ENCODE measurements around the gene CCDC167.
"Not testable (repeated sequence)": the region's sequence is repeated elsewhere in the genome, so short reads cannot be mapped to it uniquely, and the experiment has no call there.

Gene CCDC167

DNA sequence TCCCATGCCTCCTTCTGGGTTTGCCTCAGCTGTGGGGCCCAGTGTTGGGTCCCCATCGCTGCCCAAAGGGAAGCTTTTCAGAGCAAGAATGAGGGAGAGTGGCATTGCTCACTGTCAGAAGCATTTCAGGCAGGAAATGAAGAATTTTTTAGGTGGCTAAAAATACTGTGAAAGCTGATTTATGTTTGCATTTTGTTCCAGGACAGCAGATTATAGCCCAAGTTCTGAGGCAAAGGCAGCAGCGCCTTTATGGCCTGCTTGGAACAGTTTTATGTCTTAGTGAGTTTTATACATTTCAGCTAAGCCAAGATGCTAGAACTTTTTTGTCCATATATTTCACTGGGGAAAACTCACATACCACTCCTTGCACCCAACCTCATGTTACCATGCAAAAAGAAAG is 4.3 kb upstream of the CCDC167 start:
- DNase-seq (ENCODE audit: low read depth): no peak
- H3K4me3 ChIP-seq (replicated peaks; ENCODE audit: low read depth, low read length): no peak overlapping the region
- TF ChIP-seq, protein P1, sequence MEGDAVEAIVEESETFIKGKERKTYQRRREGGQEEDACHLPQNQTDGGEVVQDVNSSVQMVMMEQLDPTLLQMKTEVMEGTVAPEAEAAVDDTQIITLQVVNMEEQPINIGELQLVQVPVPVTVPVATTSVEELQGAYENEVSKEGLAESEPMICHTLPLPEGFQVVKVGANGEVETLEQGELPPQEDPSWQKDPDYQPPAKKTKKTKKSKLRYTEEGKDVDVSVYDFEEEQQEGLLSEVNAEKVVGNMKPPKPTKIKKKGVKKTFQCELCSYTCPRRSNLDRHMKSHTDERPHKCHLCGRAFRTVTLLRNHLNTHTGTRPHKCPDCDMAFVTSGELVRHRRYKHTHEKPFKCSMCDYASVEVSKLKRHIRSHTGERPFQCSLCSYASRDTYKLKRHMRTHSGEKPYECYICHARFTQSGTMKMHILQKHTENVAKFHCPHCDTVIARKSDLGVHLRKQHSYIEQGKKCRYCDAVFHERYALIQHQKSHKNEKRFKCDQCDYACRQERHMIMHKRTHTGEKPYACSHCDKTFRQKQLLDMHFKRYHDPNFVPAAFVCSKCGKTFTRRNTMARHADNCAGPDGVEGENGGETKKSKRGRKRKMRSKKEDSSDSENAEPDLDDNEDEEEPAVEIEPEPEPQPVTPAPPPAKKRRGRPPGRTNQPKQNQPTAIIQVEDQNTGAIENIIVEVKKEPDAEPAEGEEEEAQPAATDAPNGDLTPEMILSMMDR (IDR thresholded peaks at IDR 0.05; ENCODE audit: low read length, missing control alignments): no peak

DNA sequence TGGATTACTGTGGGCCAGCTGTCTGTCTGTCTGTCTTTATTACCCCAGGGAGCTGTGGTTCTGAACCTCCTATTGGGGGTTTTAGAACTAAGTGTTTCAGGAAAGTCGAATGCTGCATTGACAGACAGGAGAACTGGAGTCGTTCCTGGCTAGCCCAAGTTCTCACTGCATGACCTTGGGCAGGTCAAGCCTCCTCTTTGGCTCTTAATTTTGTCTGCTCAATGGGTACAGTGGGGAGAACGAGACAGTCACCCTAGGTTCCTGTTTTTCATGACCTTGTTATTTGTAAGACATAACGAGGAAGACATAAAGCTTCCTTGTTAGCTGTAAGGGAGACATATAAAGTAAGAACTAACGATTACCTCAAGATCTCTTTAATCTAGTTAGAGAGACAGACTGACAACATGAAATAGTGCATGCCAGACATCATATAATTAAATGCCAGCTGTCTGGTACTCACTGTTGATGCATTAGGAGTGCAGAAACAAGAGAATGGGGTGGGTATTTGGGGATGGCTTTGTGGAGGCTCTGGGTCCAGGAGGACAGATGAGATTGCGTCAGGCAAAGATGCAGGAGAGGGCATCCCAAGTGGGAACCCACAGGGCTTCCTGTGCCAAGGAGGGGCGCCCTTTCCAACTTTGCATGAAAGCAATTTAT is 3.7 kb upstream of the CCDC167 start:
- TF ChIP-seq, protein P1 (IDR thresholded peaks at IDR 0.05; ENCODE audit: low read length, missing control alignments): no peak
- no peak for DNase-seq (ENCODE audit: low read depth)
- H3K4me3 ChIP-seq (replicated peaks; ENCODE audit: low read depth, low read length): no peak overlapping the region

DNA sequence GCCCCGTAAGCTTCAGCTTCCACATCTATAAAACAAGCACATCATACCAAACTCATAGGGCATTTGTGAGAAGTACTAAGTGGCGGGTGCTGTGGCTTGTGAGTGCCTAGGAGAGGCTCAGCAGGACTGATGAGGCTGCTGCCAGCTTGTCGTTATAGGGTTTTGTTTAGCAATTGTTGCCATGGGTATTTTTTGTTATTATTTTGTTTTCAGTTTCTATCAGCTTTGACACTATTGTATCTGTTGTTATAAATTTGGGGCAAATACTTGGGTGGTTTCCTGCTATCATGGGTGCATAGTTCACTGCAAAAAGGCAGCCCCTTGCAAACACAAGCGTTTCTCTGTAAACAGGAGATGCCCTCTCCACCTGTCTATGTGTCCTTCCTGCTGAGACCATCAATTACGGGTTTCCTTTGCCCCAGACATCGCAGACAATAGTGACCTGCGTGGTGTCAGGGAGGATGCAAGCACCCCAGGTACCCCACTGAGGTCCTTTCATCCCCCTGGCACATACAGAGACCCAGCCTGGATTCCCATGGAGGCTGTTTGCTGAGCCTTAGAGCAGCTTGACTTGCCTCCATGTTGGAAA is 3.1 kb upstream of the CCDC167 start:
- no peak for DNase-seq (ENCODE audit: low read depth)
- H3K4me3 ChIP-seq (replicated peaks; ENCODE audit: low read depth, low read length): no peak overlapping the region
- TF ChIP-seq, protein P1 (IDR thresholded peaks at IDR 0.05; ENCODE audit: low read length, missing control alignments): no peak

DNA sequence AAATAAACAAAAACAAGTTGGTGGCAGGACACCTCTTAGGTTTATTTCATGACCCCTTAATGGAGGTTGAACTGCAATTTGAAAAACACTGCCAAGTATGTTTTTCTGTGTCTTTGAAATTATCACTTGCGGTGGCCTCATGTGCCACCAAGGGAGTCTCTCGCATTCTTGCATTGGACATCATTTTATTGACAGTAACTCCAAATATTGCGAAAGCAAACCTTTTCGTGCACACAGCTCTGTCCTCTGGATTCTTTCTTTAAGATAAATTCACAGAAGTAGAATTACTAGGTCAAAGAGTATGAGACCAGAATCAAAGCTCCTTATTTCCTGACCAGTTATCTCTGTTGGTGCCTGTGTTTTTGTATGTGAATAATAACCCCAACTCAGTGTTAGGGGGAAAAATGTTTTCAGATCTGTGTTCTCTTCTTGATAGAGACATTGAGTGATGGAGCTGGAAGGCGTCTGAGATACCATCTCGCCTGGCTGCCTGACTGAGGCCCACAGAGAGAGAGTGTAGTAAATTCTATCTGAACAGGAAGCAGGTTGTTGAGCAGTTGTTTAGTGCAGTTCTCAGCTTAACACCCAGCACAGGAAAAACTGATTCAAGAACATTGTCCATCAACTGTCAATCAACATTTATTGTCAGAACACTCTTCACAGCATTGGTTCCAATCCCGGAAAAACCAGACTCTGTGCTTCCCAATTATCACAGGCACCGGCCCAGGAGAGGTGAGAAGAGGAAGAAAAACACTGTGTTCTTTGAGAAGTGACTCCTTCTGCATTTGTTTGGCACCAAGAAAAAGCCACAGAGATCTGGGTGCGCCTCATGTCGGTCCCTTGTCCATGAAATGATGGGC is 2.2 kb upstream of the CCDC167 start:
- TF ChIP-seq, protein P1 (IDR thresholded peaks at IDR 0.05; ENCODE audit: low read length, missing control alignments): no peak
- DNase-seq (ENCODE audit: low read depth): no peak
- H3K4me3 ChIP-seq (replicated peaks; ENCODE audit: low read depth, low read length): no peak overlapping the region

DNA sequence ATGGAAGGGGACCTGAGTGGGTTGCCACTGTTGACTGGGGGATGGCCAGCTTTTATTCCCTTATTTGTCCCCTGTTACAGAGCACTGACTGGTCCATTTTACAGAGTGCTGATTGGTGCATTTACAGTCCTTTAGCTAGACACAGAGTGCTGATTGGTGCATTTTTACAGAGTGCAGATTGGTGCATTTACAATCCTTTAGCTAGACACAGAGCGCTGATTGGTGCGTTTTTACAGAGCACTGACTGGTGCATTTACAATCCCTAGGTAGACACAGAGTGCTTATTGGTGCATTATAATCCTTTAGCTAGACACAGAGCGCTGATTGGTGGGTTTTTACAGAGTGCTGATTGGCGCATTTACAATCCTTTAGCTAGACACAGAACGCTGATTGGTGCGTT is 1.2 kb upstream of the CCDC167 start:
- not testable (repeated sequence) for H3K4me3 ChIP-seq (replicated peaks; ENCODE audit: low read depth, low read length); DNase-seq (ENCODE audit: low read depth)

DNA sequence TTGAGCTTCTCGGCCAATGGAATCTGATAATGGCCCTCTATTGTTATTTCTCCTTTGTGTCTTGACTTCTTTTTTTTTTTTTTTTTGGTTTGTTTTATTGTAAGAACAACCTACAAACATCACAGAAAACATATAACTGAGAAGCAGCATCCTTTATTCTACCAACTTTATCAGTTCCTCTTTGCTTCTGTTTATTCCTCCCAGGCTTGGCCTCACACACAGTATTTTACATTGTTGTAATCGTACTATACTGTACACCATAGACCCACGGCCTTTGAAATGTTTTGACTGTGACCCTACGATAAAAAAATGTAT is 558 bp upstream of the CCDC167 start:
- peak overlapping the region; percentile 75 for H3K4me3 ChIP-seq (replicated peaks; ENCODE audit: low read depth, low read length)
- TF ChIP-seq, protein P1 (IDR thresholded peaks at IDR 0.05; ENCODE audit: low read length, missing control alignments): no peak
- DNase-seq (ENCODE audit: low read depth): no peak

All from fibroblast of pulmonary artery (primary cell).